Mesendoderm (in vitro differentiated cells): Measurements from ENCODE around the gene PIAS1.

Experiments
- DNase-seq: peaks from one replicate; pipeline ENCODE4 v3.0.0; 2013
- H2AK5ac ChIP-seq: 2 replicates; pipeline ENCODE4 v1.6.1; 2013; ENCODE audit warnings: low read length, inconsistent platforms
- H2BK120ac ChIP-seq: 2 replicates; pipeline ENCODE4 v1.6.1; 2013; ENCODE audit warnings: low read depth, mild to moderate bottlenecking, low read length, moderate library complexity, mixed read lengths
- H2BK15ac ChIP-seq: replicated peaks from 2 replicates; pipeline ENCODE4 v1.6.1; 2013; ENCODE audit warnings: low read depth, mild to moderate bottlenecking, moderate library complexity
- H2BK5ac ChIP-seq: 2 replicates; pipeline ENCODE4 v1.6.1; 2013; ENCODE audit warnings: low read length, inconsistent platforms
- H3K18ac ChIP-seq: 2 replicates; pipeline ENCODE4 v1.6.1; 2013; ENCODE audit warnings: mild to moderate bottlenecking, low read length, mixed read lengths
- H3K23ac ChIP-seq: one replicate; pipeline ENCODE4 v1.6.1; 2013; ENCODE audit warnings: low read length
- H3K27ac ChIP-seq: 2 replicates; pipeline ENCODE4 v1.5.1; 2013; ENCODE audit warnings: low read depth, mild to moderate bottlenecking, inconsistent platforms, low read length, moderate library complexity
- H3K27me3 ChIP-seq: 2 replicates; pipeline ENCODE4 v1.6.1; 2013; ENCODE audit warnings: low read length, control low read depth, mild to moderate bottlenecking, inconsistent platforms; ENCODE audit not compliant: insufficient read depth, poor library complexity
- H3K36me3 ChIP-seq: 2 replicates; pipeline ENCODE4 v1.6.1; 2013; ENCODE audit warnings: low read length, inconsistent platforms; ENCODE audit not compliant: control insufficient read depth, insufficient read depth
- H3K4ac ChIP-seq: one replicate; pipeline ENCODE4 v1.6.1; 2013; ENCODE audit warnings: low read depth, mild to moderate bottlenecking, low read length, moderate library complexity
- H3K4me1 ChIP-seq: 2 replicates; pipeline ENCODE4 v1.6.1; 2013; ENCODE audit warnings: low read depth, low read length, inconsistent platforms; ENCODE audit not compliant: control insufficient read depth
- H3K4me2 ChIP-seq: 2 replicates; pipeline ENCODE4 v1.6.1; 2013; ENCODE audit warnings: low read length
- H3K4me3 ChIP-seq: 2 replicates; pipeline ENCODE4 v1.5.1; 2013; ENCODE audit warnings: mild to moderate bottlenecking, low read length
- H3K56ac ChIP-seq: one replicate; pipeline ENCODE4 v1.6.1; 2013; ENCODE audit warnings: low read length
- H3K79me1 ChIP-seq: 2 replicates; pipeline ENCODE4 v1.6.1; 2013; ENCODE audit warnings: low read length, inconsistent platforms
- H3K79me2 ChIP-seq: 2 replicates; pipeline ENCODE4 v1.6.1; 2013; ENCODE audit warnings: mild to moderate bottlenecking, low read length; ENCODE audit not compliant: control insufficient read depth, insufficient read depth
- H3K9ac ChIP-seq: 2 replicates; pipeline ENCODE4 v1.6.1; 2013; ENCODE audit warnings: low read length, inconsistent platforms
- H4K5ac ChIP-seq: one replicate; pipeline ENCODE4 v1.6.1; 2013; ENCODE audit warnings: low read length
- H4K8ac ChIP-seq: one replicate; pipeline ENCODE4 v1.6.1; 2013; ENCODE audit warnings: low read depth, mild to moderate bottlenecking, control low read depth, low read length, moderate library complexity
- WGBS: extraction: QIAGEN DNeasy Blood & Tissue Kit; methylation state at CpG from one replicate; pipeline ENCODE4 v1.1.7; 2013; ENCODE audit warnings: low lambda C conversion rate, missing lambda C conversion rate; ENCODE audit not compliant: insufficient coverage; ENCODE audit errors: extremely low coverage; 5-methylcytosine and 5-hydroxymethylcytosine counted together

The PIAS1 gene

DNA sequence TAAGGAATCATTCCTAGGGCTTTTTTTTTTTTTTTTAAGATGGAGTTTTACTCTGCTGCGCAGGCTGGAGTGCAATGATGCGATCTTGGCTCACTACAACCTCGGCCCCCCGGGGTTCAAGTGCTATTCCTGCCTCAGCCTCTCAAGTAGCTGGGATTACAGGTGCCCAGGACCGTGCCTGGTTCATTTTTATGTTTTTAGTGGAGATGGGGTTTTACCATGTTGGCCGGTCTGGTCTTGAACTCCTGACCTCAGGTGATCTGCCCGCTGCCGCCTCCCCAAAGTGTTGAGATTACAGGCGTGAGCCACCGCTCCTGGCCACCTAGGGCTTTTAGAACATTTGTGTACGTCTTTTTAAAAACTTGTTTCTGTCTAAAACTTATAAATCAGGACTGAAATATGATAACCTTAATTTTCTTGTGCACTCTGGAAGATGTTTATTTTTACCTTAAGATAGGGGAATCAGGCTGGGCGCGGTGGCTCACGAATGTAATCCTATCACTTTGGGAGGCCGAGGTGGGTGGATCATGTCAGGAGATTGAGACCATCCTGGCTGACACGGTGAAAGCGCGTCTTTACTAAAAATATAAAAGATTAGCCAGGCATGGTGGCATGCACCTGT lies 21.8 kb downstream of the PIAS1 start:
- Histone ChIP-seq H3K4me2 (no peak overlapping the region), H3K27me3 (no peaks in the 10 kb centered on the region), H3K4ac (no peak overlapping the region), H4K5ac (no peak overlapping the region), H3K56ac (no peak overlapping the region), H3K9ac (no peak overlapping the region), H4K8ac (no peak overlapping the region), H3K4me3 (no peak overlapping the region), H2BK120ac (no peak overlapping the region), H2BK15ac (no peak overlapping the region), H3K79me1 (peaks cover 7% of the 10 kb centered on the region), H3K23ac (no peak overlapping the region), H3K27ac (no peak overlapping the region), H3K18ac (no peak overlapping the region), H3K36me3 (no peaks in the 10 kb centered on the region), H2BK5ac (no peak overlapping the region), H3K4me1 (peaks cover 5% of the 10 kb centered on the region), H2AK5ac (no peak overlapping the region), H3K79me2 (peaks cover 24% of the 10 kb centered on the region)
- DNase-seq = no peak
- no CpG with 5 or more reads among the region's 18 CpGs for WGBS

DNA sequence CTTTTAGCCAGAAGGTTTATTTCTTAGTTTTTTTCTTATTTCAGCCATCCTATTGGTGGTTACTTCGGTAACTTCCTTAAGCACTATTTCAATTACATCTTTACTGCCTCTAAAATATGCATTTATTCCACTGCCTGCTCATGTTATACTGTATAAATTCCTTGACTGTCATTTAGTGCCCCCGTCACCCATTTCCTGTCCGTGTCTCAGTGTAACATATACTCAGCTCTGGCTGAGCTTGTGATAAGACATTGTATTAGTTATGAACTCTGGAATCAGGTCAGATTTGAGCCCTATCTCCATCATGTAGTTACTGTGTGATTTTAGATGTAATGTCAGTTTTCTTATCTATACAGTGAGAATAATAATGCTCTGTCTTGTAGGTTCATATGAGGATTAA lies 24.2 kb downstream of the PIAS1 start:
- no peak overlapping the region for H2BK5ac ChIP-seq
- no peak overlapping the region for H3K27ac ChIP-seq
- H3K4me3 ChIP-seq = no peak overlapping the region
- no peak overlapping the region for H3K9ac ChIP-seq
- DNase-seq = no peak
- no peak overlapping the region for H3K4me2 ChIP-seq
- peaks cover 21% of the 10 kb centered on the region for H3K79me2 ChIP-seq
- H2AK5ac ChIP-seq = no peak overlapping the region
- no peak overlapping the region for H3K4ac ChIP-seq
- H3K23ac ChIP-seq = no peak overlapping the region
- no peaks in the 10 kb centered on the region for H3K27me3 ChIP-seq
- no CpG with 5 or more reads among the region's 3 CpGs for WGBS
- H3K56ac ChIP-seq = no peak overlapping the region
- H3K79me1 ChIP-seq = peaks cover 7% of the 10 kb centered on the region
- no peak overlapping the region for H4K8ac ChIP-seq
- no peak overlapping the region for H3K18ac ChIP-seq
- peaks cover 5% of the 10 kb centered on the region for H3K4me1 ChIP-seq
- no peak overlapping the region for H2BK120ac ChIP-seq
- H4K5ac ChIP-seq = no peak overlapping the region
- H2BK15ac ChIP-seq = no peak overlapping the region
- H3K36me3 ChIP-seq = no peaks in the 10 kb centered on the region

DNA sequence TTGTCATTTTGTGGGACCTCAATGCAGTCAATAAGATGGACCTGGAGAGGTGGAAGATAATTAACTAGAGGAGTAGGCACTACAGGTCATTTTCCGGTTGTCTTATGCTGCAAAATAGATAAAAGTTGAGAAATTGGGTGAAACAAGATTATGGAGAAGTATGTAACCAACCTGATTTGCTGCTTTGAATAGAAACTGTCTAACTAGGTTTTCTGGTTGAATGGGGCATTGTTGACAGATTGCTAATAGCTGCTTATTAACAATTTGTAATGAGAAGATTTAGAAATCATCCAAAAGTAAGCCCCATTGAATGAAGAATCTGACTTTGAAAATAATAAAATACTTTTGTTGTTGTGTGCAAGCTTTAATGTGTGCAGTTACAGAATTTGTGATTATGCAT lies 26.2 kb downstream of the PIAS1 start:
- Histone ChIP-seq H3K79me1 (peaks cover 7% of the 10 kb centered on the region), H3K23ac (no peak overlapping the region), H3K4ac (no peak overlapping the region), H3K79me2 (peaks cover 21% of the 10 kb centered on the region), H2AK5ac (no peak overlapping the region), H3K4me3 (no peak overlapping the region), H3K56ac (no peak overlapping the region), H3K27me3 (no peaks in the 10 kb centered on the region), H4K5ac (no peak overlapping the region), H3K4me1 (peaks cover 7% of the 10 kb centered on the region), H2BK15ac (no peak overlapping the region), H4K8ac (no peak overlapping the region), H3K36me3 (no peaks in the 10 kb centered on the region), H2BK120ac (no peak overlapping the region), H3K27ac (no peak overlapping the region), H3K9ac (no peak overlapping the region), H2BK5ac (no peak overlapping the region), H3K4me2 (no peak overlapping the region), H3K18ac (no peak overlapping the region)
- no CpG with 5 or more reads among the region's 1 CpG for WGBS
- DNase-seq = no peak

DNA sequence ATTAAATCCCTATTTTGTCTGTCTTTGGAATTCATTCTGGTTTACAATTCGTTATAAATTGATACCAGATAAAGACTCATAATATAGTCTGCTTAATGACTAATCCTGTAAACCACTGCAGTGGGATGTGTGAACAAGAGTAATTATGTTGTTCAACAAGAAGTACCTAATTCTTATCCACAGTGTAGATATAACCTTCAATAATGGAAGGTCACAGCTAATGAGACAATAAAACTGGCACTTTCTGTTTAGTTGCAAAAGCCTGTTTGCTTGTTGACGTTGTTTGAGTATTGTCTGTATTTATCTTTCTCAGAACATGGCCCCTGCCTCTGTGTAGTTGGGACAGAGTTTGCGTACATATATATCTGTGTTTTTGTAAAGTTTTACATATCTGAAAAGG lies 26.7 kb downstream of the PIAS1 start:
- Histone ChIP-seq H3K4ac (no peak overlapping the region), H2BK5ac (no peak overlapping the region), H3K27ac (no peak overlapping the region), H3K9ac (no peak overlapping the region), H2AK5ac (no peak overlapping the region), H4K8ac (no peak overlapping the region), H3K79me1 (peaks cover 7% of the 10 kb centered on the region), H3K18ac (no peak overlapping the region), H3K4me1 (peaks cover 7% of the 10 kb centered on the region), H3K4me2 (no peak overlapping the region), H2BK120ac (no peak overlapping the region), H3K79me2 (peaks cover 20% of the 10 kb centered on the region), H3K4me3 (no peak overlapping the region), H3K27me3 (no peaks in the 10 kb centered on the region), H3K23ac (no peak overlapping the region), H3K36me3 (no peaks in the 10 kb centered on the region), H2BK15ac (no peak overlapping the region), H4K5ac (no peak overlapping the region), H3K56ac (no peak overlapping the region)
- no peak for DNase-seq
- WGBS = no CpG with 5 or more reads among the region's 3 CpGs

DNA sequence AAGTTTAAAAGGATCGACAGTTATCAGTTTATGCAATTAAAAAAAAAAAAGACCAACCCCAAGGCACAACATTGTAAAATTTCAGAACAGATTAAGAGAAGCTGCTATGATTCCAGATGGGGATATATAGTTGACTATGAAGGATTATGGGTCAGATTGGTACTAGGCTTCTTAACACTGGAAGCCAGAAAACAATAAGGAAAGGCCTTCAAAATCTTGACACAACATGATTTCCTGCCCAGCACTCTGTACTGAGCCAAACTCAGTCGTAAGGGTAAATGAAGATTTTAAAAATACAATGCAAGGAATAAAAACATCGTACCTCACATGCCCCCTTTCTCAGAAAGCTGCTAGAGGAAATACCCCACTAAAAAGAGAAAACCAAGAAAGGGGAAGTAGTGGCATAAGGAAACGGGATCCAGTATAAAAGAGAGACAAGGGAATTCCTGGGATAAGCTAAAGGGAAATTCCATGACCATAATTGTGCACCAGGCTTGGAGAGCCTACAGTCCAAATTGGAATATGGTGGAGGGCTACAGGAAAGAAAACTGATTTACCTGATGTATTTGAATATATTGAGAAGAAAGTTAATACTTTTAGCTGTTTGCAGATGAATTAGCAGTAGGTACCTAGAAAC lies 27.9 kb downstream of the PIAS1 start:
- Histone ChIP-seq H3K27ac (no peak overlapping the region), H2AK5ac (no peak overlapping the region), H2BK5ac (no peak overlapping the region), H3K4me3 (no peak overlapping the region), H3K4me2 (no peak overlapping the region), H3K4me1 (peaks cover 7% of the 10 kb centered on the region), H3K4ac (no peak overlapping the region), H4K5ac (no peak overlapping the region), H4K8ac (no peak overlapping the region), H3K56ac (no peak overlapping the region), H2BK120ac (no peak overlapping the region), H3K18ac (no peak overlapping the region), H3K79me2 (peaks cover 18% of the 10 kb centered on the region), H3K23ac (no peak overlapping the region), H3K9ac (no peak overlapping the region), H3K27me3 (no peaks in the 10 kb centered on the region), H3K36me3 (no peaks in the 10 kb centered on the region), H2BK15ac (no peak overlapping the region), H3K79me1 (peaks cover 9% of the 10 kb centered on the region)
- WGBS = no CpG with 5 or more reads among the region's 4 CpGs
- DNase-seq = no peak

DNA sequence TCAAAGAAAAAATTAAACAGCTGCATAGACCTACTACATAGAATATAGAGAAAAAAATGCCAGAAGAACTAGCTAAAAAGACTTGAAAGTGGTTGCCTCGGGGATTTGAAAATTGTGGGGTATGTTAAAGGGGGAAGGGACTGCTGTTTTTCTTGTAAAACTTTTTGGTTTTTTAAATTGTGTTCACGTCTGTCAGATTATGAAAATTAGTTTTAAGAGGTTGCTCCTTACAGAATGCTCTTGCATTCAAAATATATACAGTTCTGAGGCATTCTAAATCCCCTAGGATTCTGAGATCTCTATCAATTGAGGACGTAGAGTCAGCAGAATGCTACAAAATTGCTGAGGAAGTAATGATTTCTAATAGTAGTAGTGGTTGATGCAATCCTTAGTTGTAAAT lies 28.6 kb downstream of the PIAS1 start:
- H3K56ac ChIP-seq = no peak overlapping the region
- H3K36me3 ChIP-seq = no peaks in the 10 kb centered on the region
- no peak overlapping the region for H3K18ac ChIP-seq
- no peak overlapping the region for H4K5ac ChIP-seq
- H3K79me2 ChIP-seq = peaks cover 13% of the 10 kb centered on the region
- H3K79me1 ChIP-seq = peaks cover 6% of the 10 kb centered on the region
- H3K4ac ChIP-seq = no peak overlapping the region
- H3K4me1 ChIP-seq = peaks cover 2% of the 10 kb centered on the region
- no peak for DNase-seq
- H2BK120ac ChIP-seq = no peak overlapping the region
- H3K4me3 ChIP-seq = no peak overlapping the region
- no peak overlapping the region for H3K23ac ChIP-seq
- no peak overlapping the region for H2AK5ac ChIP-seq
- no peak overlapping the region for H2BK15ac ChIP-seq
- no peak overlapping the region for H3K9ac ChIP-seq
- WGBS = 100% methylated on average over 1 of the region's 3 CpGs
- H3K4me2 ChIP-seq = no peak overlapping the region
- H2BK5ac ChIP-seq = no peak overlapping the region
- H3K27ac ChIP-seq = no peak overlapping the region
- H4K8ac ChIP-seq = no peak overlapping the region
- no peaks in the 10 kb centered on the region for H3K27me3 ChIP-seq
